ENCODE results near the gene GTPBP10. TPM values are rescaled to one million over a fixed set of nuclear protein-coding genes. Genes with fewer than 3 reads are reported as not detected.

Gene GTPBP10
- total RNA-seq, 1 experiment from 2014 or later: 18.5 TPM

- Mint-ChIP-seq H3K9me3 (no peaks in the 10 kb centered on the region), H3K27me3 (ENCODE audit: low read depth) (peaks cover 61% of the 10 kb centered on the region), H3K36me3 (no peaks in the 10 kb centered on the region), H3K4me3 (peak within 1 kb of the TSS; percentile 69), H3K4me1 (0 out of 2 replicates have a peak, but pooled peaks cover 12% of the 10 kb centered on the region), H3K27ac (no peak within 1 kb of the TSS)
- ATAC-seq (peak; percentile 87), DNase-seq (ENCODE audit: low spot score) (peak; percentile 39)
- ChIA-PET POLR2A (no interaction called here), CTCF (interaction anchor here (1.0 to 2.3 kb wide), 3 partner anchors 8 to 107 kb away, joined by 3 to 7 read pairs (median 5); no protein-coding TSS in a partner anchor)
- TF ChIP-seq, protein P1, sequence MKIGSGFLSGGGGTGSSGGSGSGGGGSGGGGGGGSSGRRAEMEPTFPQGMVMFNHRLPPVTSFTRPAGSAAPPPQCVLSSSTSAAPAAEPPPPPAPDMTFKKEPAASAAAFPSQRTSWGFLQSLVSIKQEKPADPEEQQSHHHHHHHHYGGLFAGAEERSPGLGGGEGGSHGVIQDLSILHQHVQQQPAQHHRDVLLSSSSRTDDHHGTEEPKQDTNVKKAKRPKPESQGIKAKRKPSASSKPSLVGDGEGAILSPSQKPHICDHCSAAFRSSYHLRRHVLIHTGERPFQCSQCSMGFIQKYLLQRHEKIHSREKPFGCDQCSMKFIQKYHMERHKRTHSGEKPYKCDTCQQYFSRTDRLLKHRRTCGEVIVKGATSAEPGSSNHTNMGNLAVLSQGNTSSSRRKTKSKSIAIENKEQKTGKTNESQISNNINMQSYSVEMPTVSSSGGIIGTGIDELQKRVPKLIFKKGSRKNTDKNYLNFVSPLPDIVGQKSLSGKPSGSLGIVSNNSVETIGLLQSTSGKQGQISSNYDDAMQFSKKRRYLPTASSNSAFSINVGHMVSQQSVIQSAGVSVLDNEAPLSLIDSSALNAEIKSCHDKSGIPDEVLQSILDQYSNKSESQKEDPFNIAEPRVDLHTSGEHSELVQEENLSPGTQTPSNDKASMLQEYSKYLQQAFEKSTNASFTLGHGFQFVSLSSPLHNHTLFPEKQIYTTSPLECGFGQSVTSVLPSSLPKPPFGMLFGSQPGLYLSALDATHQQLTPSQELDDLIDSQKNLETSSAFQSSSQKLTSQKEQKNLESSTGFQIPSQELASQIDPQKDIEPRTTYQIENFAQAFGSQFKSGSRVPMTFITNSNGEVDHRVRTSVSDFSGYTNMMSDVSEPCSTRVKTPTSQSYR (CRISPR knock-in tag; IDR thresholded peaks at IDR 0.05): no peak
- TF ChIP-seq, protein P2, sequence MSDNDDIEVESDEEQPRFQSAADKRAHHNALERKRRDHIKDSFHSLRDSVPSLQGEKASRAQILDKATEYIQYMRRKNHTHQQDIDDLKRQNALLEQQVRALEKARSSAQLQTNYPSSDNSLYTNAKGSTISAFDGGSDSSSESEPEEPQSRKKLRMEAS (CRISPR knock-in tag; IDR thresholded peaks at IDR 0.05): peak; percentile 69
- TF ChIP-seq FOXP1 (CRISPR knock-in tag; IDR thresholded peaks at IDR 0.05; ENCODE audit: borderline replicate concordance) (peak; percentile 82), CREM (CRISPR knock-in tag; IDR thresholded peaks at IDR 0.05) (no peak), OVOL2 (CRISPR knock-in tag; IDR thresholded peaks at IDR 0.05; ENCODE audit: borderline replicate concordance) (no peak), CTCF (IDR thresholded peaks at IDR 0.05) (no peak), ATF1 (CRISPR knock-in tag; IDR thresholded peaks at IDR 0.05) (0 out of 2 replicates have a peak, but pooled peaks have one; percentile 50), NR2C2 (CRISPR knock-in tag; IDR thresholded peaks at IDR 0.05) (no peak), JUN (CRISPR knock-in tag; IDR thresholded peaks at IDR 0.05) (no peak), ZNF423 (CRISPR knock-in tag; IDR thresholded peaks at IDR 0.05) (peak; percentile 43; the same call in 1 of the 2 replicates)
- TF ChIP-seq, protein P3, sequence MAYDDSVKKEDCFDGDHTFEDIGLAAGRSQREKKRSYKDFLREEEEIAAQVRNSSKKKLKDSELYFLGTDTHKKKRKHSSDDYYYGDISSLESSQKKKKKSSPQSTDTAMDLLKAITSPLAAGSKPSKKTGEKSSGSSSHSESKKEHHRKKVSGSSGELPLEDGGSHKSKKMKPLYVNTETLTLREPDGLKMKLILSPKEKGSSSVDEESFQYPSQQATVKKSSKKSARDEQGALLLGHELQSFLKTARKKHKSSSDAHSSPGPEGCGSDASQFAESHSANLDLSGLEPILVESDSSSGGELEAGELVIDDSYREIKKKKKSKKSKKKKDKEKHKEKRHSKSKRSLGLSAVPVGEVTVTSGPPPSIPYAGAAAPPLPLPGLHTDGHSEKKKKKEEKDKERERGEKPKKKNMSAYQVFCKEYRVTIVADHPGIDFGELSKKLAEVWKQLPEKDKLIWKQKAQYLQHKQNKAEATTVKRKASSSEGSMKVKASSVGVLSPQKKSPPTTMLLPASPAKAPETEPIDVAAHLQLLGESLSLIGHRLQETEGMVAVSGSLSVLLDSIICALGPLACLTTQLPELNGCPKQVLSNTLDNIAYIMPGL (CRISPR knock-in tag; IDR thresholded peaks at IDR 0.05): peak; percentile 65; the same call in 1 of the 2 replicates
- TF ChIP-seq, protein P4, sequence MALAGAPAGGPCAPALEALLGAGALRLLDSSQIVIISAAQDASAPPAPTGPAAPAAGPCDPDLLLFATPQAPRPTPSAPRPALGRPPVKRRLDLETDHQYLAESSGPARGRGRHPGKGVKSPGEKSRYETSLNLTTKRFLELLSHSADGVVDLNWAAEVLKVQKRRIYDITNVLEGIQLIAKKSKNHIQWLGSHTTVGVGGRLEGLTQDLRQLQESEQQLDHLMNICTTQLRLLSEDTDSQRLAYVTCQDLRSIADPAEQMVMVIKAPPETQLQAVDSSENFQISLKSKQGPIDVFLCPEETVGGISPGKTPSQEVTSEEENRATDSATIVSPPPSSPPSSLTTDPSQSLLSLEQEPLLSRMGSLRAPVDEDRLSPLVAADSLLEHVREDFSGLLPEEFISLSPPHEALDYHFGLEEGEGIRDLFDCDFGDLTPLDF (CRISPR knock-in tag; IDR thresholded peaks at IDR 0.05): no peak
Measured at GRCh38 chr7:90320801-90321494, 25.6 kb upstream of the GTPBP10 start, which contains the start of gene FAM237B. FAM237B (minus strand) TSS chr7:90321304; CDS start chr7:90319748, 1,556 bp downstream.

DNA sequence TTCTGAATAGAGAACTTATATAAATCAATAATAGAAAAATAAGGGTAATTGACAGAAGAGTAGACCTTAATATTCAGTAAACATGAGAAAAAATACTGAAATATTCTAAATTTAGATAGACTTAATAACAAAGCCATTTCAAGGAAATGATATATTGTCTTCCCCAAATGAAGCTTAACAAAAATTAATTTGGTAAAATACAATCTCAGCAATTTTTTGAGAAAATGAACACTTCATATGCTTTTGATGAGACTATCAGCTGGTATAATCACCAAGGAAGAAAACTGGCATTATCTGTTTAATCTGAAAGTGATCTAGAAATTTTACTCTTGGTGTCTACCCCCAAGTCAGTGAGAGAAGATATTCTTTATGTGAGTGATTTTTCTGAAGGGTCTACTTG, 23.7 kb upstream of the GTPBP10 start:
- POLR2A ChIA-PET: no interaction called here
- Mint-ChIP-seq H3K27me3 (ENCODE audit: low read depth) (peaks cover 58% of the 10 kb centered on the region), H3K4me3 (no peak overlapping the region)

More for the DNA sequence above, 23.7 kb upstream of the GTPBP10 start:
- Mint-ChIP-seq H3K4me1 (0 out of 2 replicates have a peak, but pooled peaks cover 12% of the 10 kb centered on the region), H3K36me3 (no peaks in the 10 kb centered on the region), H3K27ac (no peak overlapping the region), H3K9me3 (no peaks in the 10 kb centered on the region)
- CTCF ChIA-PET: no interaction called here
- DNase-seq (ENCODE audit: low spot score) (no peak), ATAC-seq (no peak)
- TF ChIP-seq ZNF671 (CRISPR knock-in tag; IDR thresholded peaks at IDR 0.05) (no peak), GABPB1 (CRISPR knock-in tag; IDR thresholded peaks at IDR 0.05) (no peak), ZNF423 (CRISPR knock-in tag; IDR thresholded peaks at IDR 0.05) (no peak), RORB (CRISPR knock-in tag; IDR thresholded peaks at IDR 0.05) (no peak), TEAD1 (CRISPR knock-in tag; IDR thresholded peaks at IDR 0.05) (no peak), ZNF396 (CRISPR knock-in tag; IDR thresholded peaks at IDR 0.05; ENCODE audit: borderline replicate concordance) (no peak), CBFB (CRISPR knock-in tag; IDR thresholded peaks at IDR 0.05; ENCODE audit: low read depth) (no peak), ETV6 (CRISPR knock-in tag; IDR thresholded peaks at IDR 0.05) (no peak), ELF4 (CRISPR knock-in tag; IDR thresholded peaks at IDR 0.05; ENCODE audit: low read depth) (no peak), ZNF121 (CRISPR knock-in tag; IDR thresholded peaks at IDR 0.05) (no peak), ZNF425 (CRISPR knock-in tag; conservative IDR thresholded peaks at IDR 0.05) (no peak), ZNF263 (CRISPR knock-in tag; IDR thresholded peaks at IDR 0.05; ENCODE audit: low read depth) (no peak)
- TF ChIP-seq, protein P4 (CRISPR knock-in tag; IDR thresholded peaks at IDR 0.05): no peak
